NCI-H187 treated with DMSO at 0.1 percent for 48 hours (cell line): Measurements from ENCODE around the gene ITGB6.

Experiments used
- DNase-seq: peaks from one replicate; lab custom pipeline; 2025; lab: John Stamatoyannopoulos, UW

Gene ITGB6

GRCh38 chr2:160087854-160088745, 112.0 kb downstream of the ITGB6 start:
- DNase-seq, result no peak

- no peak for DNase-seq
These were observed 114.4 kb downstream of the ITGB6 start for GRCh38 chr2:160085662-160086061.

GRCh38 chr2:160077912-160078810, 121.9 kb downstream of the ITGB6 start:
- no peak for DNase-seq

GRCh38 chr2:160076914-160077313, 123.2 kb downstream of the ITGB6 start:
- no peak for DNase-seq

GRCh38 chr2:160076241-160076640, 123.8 kb downstream of the ITGB6 start:
- no peak for DNase-seq

- no peak for DNase-seq
These were observed 124.9 kb downstream of the ITGB6 start for GRCh38 chr2:160075171-160075570.

GRCh38 chr2:160073284-160073888, 126.7 kb downstream of the ITGB6 start:
- no peak for DNase-seq

- DNase-seq, result no peak
These were observed 131.2 kb downstream of the ITGB6 start for GRCh38 chr2:160068906-160069305.

- DNase-seq, result no peak
These were observed 135.2 kb downstream of the ITGB6 start for GRCh38 chr2:160064916-160065315.

GRCh38 chr2:160063879-160064612, 136.0 kb downstream of the ITGB6 start:
- no peak for DNase-seq

GRCh38 chr2:160063271-160063670, 136.8 kb downstream of the ITGB6 start:
- no peak for DNase-seq

- no peak for DNase-seq
These were observed 137.6 kb downstream of the ITGB6 start, which contains the start of gene PLA2R1 for GRCh38 chr2:160062292-160063005. Gene PLA2R1, minus strand, starts transcription at chr2:160062615. Its CDS starts 212 bp downstream, at chr2:160062403.

- DNase-seq, result no peak
These were observed 138.2 kb downstream of the ITGB6 start for GRCh38 chr2:160061944-160062291.

- DNase-seq, result no peak
These were observed 138.5 kb downstream of the ITGB6 start for GRCh38 chr2:160061533-160061932.

- DNase-seq, result no peak
These were observed 139.8 kb downstream of the ITGB6 start for GRCh38 chr2:160060297-160060696.

GRCh38 chr2:160057356-160057755, 142.7 kb downstream of the ITGB6 start:
- DNase-seq, result no peak

GRCh38 chr2:160055726-160056108, 144.4 kb downstream of the ITGB6 start:
- DNase-seq, result no peak

GRCh38 chr2:160054984-160055725, 144.9 kb downstream of the ITGB6 start:
- DNase-seq, result no peak

GRCh38 chr2:160053946-160054345, 146.1 kb downstream of the ITGB6 start:
- DNase-seq, result no peak

GRCh38 chr2:160052531-160052930, 147.5 kb downstream of the ITGB6 start:
- no peak for DNase-seq
